SK-N-SH (cell line): ENCODE results near the gene ASAP2. TPM values are rescaled to one million over a fixed set of nuclear protein-coding genes. Genes with fewer than 3 reads are reported as not detected.
A peak's percentile ranks its signal among the peaks of the same experiment; 100 is the strongest.

Experiments
- CTCF ChIA-PET: fragments of 300-600, 350-600 bp; formaldehyde crosslinking; extraction: SDS; loops from one replicate; lab custom pipeline; 2021; lab: Yijun Ruan, JAX
- POLR2A ChIA-PET: fragments of 350-600 bp; sonication (Branson Sonifier 250); formaldehyde crosslinking; extraction: SDS; loops from one replicate; lab custom pipeline; 2020; ENCODE audit warnings: antibody characterized with exemption, inconsistent platforms; lab: Yijun Ruan, JAX
- DNase-seq: peaks from one replicate; pipeline ENCODE4 v3.0.0; 2012
- H2AFZ ChIP-seq: fragments of 200-600 bp; sonication (generic); 2 replicates; pipeline ENCODE4 v1.8.1; 2016; ENCODE audit warnings: antibody characterized with exemption, mild to moderate bottlenecking, low read depth
- H3F3A ChIP-seq: fragments of 200-600 bp; sonication (generic); replicated peaks from 2 replicates; pipeline ENCODE3; 2016; ENCODE audit warnings: antibody characterized with exemption, mild to moderate bottlenecking; ENCODE audit not compliant: insufficient read depth
- H3K27ac ChIP-seq, 2 experiments: fragments of 200-500 bp in 1 of 2; fragments of 200-600 bp in 1 of 2; sonication (Bioruptor generic) in 1 of 2; sonication (generic), shearing (Covaris generic) in 1 of 2; 2 replicates each; pipeline versions ENCODE4 v1.5.1 to v1.6.1; 2014 to 2016; ENCODE audit warnings: low read depth in 2 of 2, inconsistent platforms in 1 of 2, low read length in 1 of 2, mild to moderate bottlenecking in 1 of 2, mixed read lengths in 1 of 2
- H3K27me3 ChIP-seq: fragments of 200-600 bp; sonication (generic), shearing (Covaris generic); 2 replicates; pipeline ENCODE4 v1.6.1; 2016; ENCODE audit warnings: mixed run types; ENCODE audit not compliant: insufficient read depth
- H3K36me3 ChIP-seq, 2 experiments: fragments of 200-500 bp in 1 of 2; fragments of 200-600 bp in 1 of 2; sonication (Bioruptor generic) in 1 of 2; sonication (generic) in 1 of 2; replicated peaks in 1 of 2; 2 replicates each; pipeline versions ENCODE3 to v1.5.1; 2014 to 2016; ENCODE audit warnings: low read length in 1 of 2, mild to moderate bottlenecking in 1 of 2; ENCODE audit not compliant: insufficient read depth in 2 of 2, control insufficient read depth in 1 of 2
- H3K4me1 ChIP-seq, 2 experiments: fragments of 200-500 bp in 1 of 2; fragments of 200-600 bp in 1 of 2; sonication (Bioruptor generic) in 1 of 2; sonication (generic), shearing (Covaris generic) in 1 of 2; 2 replicates each; pipeline versions ENCODE4 v1.5.1 to v1.6.1; 2014 to 2016; ENCODE audit warnings: low read depth in 1 of 2, low read length in 1 of 2, mixed run types in 1 of 2; ENCODE audit not compliant: insufficient read depth in 2 of 2, control insufficient read depth in 1 of 2
- H3K4me2 ChIP-seq: fragments of 200-600 bp; sonication (generic), shearing (Covaris generic); 2 replicates; pipeline ENCODE4 v1.6.1; 2017; ENCODE audit warnings: mixed run types
- H3K4me3 ChIP-seq, 2 experiments: fragments of 200-500 bp in 1 of 2; fragments of 200-600 bp in 1 of 2; sonication (Bioruptor generic) in 1 of 2; sonication (generic), shearing (Covaris generic) in 1 of 2; 2 replicates each; pipeline versions ENCODE4 v1.5.1 to v1.8.1; 2014 to 2016; ENCODE audit warnings: low read depth in 2 of 2, inconsistent platforms in 1 of 2, low read length in 1 of 2, mild to moderate bottlenecking in 1 of 2, mixed read lengths in 1 of 2, moderate library complexity in 1 of 2
- H3K79me2 ChIP-seq: fragments of 200-600 bp; sonication (generic); 2 replicates; pipeline ENCODE4 v1.8.1; 2017; ENCODE audit warnings: mild to moderate bottlenecking; ENCODE audit not compliant: insufficient read depth
- H3K9ac ChIP-seq: fragments of 200-600 bp; sonication (generic); 2 replicates; pipeline ENCODE4 v1.6.1; 2017; ENCODE audit warnings: mixed run types
- H3K9me2 ChIP-seq: fragments of 200-600 bp; sonication (generic); 2 replicates; pipeline ENCODE4 v1.6.1; 2017; ENCODE audit warnings: mixed run types
- H3K9me3 ChIP-seq: fragments of 200-600 bp; sonication (generic); 2 replicates; pipeline ENCODE4 v1.6.1; 2017; ENCODE audit warnings: mixed run types, mild to moderate bottlenecking, moderate library complexity
- H4K20me1 ChIP-seq: fragments of 200-600 bp; sonication (generic); 2 replicates; pipeline ENCODE4 v1.6.1; 2017; ENCODE audit warnings: mild to moderate bottlenecking, mixed run types; ENCODE audit not compliant: insufficient read depth
- CHD2 ChIP-seq: fragments of 150-350 bp; IDR thresholded peaks from 2 replicates; pipeline ENCODE4 v1.6.1; 2018; ENCODE audit warnings: low read length; ENCODE audit not compliant: partially characterized antibody
- CTCF ChIP-seq: fragments of 200-600 bp; sonication (generic); IDR thresholded peaks from 2 replicates; pipeline ENCODE4 v1.6.1; 2017; ENCODE audit warnings: antibody characterized with exemption, mild to moderate bottlenecking, moderate library complexity
- ELF1 ChIP-seq: IDR thresholded peaks from 2 replicates; pipeline ENCODE4 v1.4.0; 2012
- FOXJ3 ChIP-seq: sonication (generic); formaldehyde crosslinking; IDR thresholded peaks from 2 replicates; pipeline ENCODE4 v1.5.1; 2020; ENCODE audit warnings: mild to moderate bottlenecking, missing genetic modification reagents
- FOXM1 ChIP-seq: IDR thresholded peaks from 2 replicates; pipeline ENCODE4 v1.4.0; 2012; ENCODE audit warnings: low read depth, mild to moderate bottlenecking
- GABPA ChIP-seq: IDR thresholded peaks from 2 replicates; pipeline ENCODE4 v1.4.0; 2012; ENCODE audit warnings: low read depth, mild to moderate bottlenecking
- GATA2 ChIP-seq: sonication (generic); formaldehyde crosslinking; IDR thresholded peaks from 2 replicates; pipeline ENCODE4 v1.5.0; 2020; ENCODE audit warnings: mild to moderate bottlenecking, missing genetic modification reagents
- MAX ChIP-seq: IDR thresholded peaks from 2 replicates; pipeline ENCODE4 v1.4.0; 2012; ENCODE audit warnings: low read depth
- MXI1 ChIP-seq: IDR thresholded peaks from 2 replicates; pipeline ENCODE4 v1.6.1; 2012; ENCODE audit warnings: mild to moderate bottlenecking, low read depth, low read length, improper control_type of control experiment
- NRF1 ChIP-seq: IDR thresholded peaks from 2 replicates; pipeline ENCODE4 v1.6.1; 2012; ENCODE audit warnings: low read depth, mild to moderate bottlenecking, low read length
- PBX3 ChIP-seq: IDR thresholded peaks from 2 replicates; pipeline ENCODE4; 2012
- POLR2AphosphoS5 ChIP-seq: IDR thresholded peaks from 2 replicates; pipeline ENCODE4 v1.6.1; 2012; ENCODE audit warnings: low read depth, low read length
- RCOR1 ChIP-seq: fragments of 150-350 bp; IDR thresholded peaks from 2 replicates; pipeline ENCODE4 v1.6.1; 2017; ENCODE audit warnings: antibody characterized with exemption, low read length
- RFX5 ChIP-seq: IDR thresholded peaks from 2 replicates; pipeline ENCODE4 v1.6.1; 2012; ENCODE audit warnings: mild to moderate bottlenecking, improper control_type of control experiment, low read length
- TAF1 ChIP-seq: IDR thresholded peaks from 2 replicates; pipeline ENCODE4 v1.6.1; 2012; ENCODE audit warnings: low read depth, mild to moderate bottlenecking, low read length, moderate library complexity, borderline replicate concordance
- USF1 ChIP-seq: IDR thresholded peaks from 2 replicates; pipeline ENCODE4 v1.4.0; 2012; ENCODE audit warnings: low read depth, borderline replicate concordance
- USF2 ChIP-seq: fragments of 150-350 bp; IDR thresholded peaks from 2 replicates; pipeline ENCODE4 v1.6.1; 2017; ENCODE audit warnings: antibody characterized with exemption, low read length, low read depth, borderline replicate concordance
- YY1 ChIP-seq: IDR thresholded peaks from 2 replicates; pipeline ENCODE4 v1.4.0; 2012; ENCODE audit warnings: low read depth, mild to moderate bottlenecking
- ZBTB33 ChIP-seq: IDR thresholded peaks from 2 replicates; pipeline ENCODE4 v1.4.0; 2012; ENCODE audit warnings: low read depth, borderline replicate concordance
- WGBS: methylation state at CpG from one replicate; pipeline ENCODE4 v1.1.6; 2017; ENCODE audit warnings: low lambda C conversion rate; 5-methylcytosine and 5-hydroxymethylcytosine counted together
- polyA plus RNA-seq, 3 experiments: library from polyadenylated mRNA; depleted of rRNA; stranded (reverse); fragments of >200 nt; gene quantifications; 2 replicates each; pipeline ENCODE4 v1.2.3, GENCODE V29; 2012

The ASAP2 gene
- polyA plus RNA-seq, 1 of the 3 experiments (the other 2 are of a cell fraction), result 37.9 TPM

GRCh38 chr2:9256147-9256546, 49.5 kb downstream of the ASAP2 start:
- H4K20me1 ChIP-seq, result peaks cover 29% of the 10 kb centered on the region
- H3K4me3 ChIP-seq, result no peak overlapping the region
- DNase-seq, result peak; percentile 62
- TF ChIP-seq FOXJ3 (CRISPR knock-in tag), result peak; percentile 29; the same call in 1 of the 2 replicates
- no peak for TF ChIP-seq PBX3
- peak; percentile 29; the same call in 1 of the 2 replicates for TF ChIP-seq MAX
- TF ChIP-seq NRF1, result no peak
- TF ChIP-seq MXI1, result peak; percentile 89
- TF ChIP-seq GATA2 (CRISPR knock-in tag), result 0 out of 2 replicates have a peak, but pooled peaks have one; percentile 19
- ChIA-PET CTCF (interaction anchor here (0.8 to 2.0 kb wide), 3 partner anchors 9 to 50 kb away, joined by 3 to 8 read pairs (median 5); partner anchors contain the start of gene ASAP2), POLR2A (no interaction called here)
- H3K9me2 ChIP-seq, result no peaks in the 10 kb centered on the region
- H3K9ac ChIP-seq, result peak overlapping the region; percentile 33; the same call in 1 of the 2 replicates
- no peak overlapping the region for H2AFZ ChIP-seq
- whole genome bisulfite sequencing, result 40% methylated on average over 4 of the region's 4 CpGs
- H3K9me3 ChIP-seq, result no peaks in the 10 kb centered on the region
- H3K27me3 ChIP-seq, result no peaks in the 10 kb centered on the region
- H3F3A ChIP-seq, result peaks cover 19% of the 10 kb centered on the region
- H3K4me1 ChIP-seq, result peaks cover 65 to 70% of the 10 kb centered on the region in 2 experiments
- H3K4me2 ChIP-seq, result peak overlapping the region; percentile 63
- peak overlapping the region; percentile 81 to 89 for H3K27ac ChIP-seq
- H3K36me3 ChIP-seq, result peaks cover 0 to 8% of the 10 kb centered on the region in 2 experiments
- peaks cover 99% of the 10 kb centered on the region for H3K79me2 ChIP-seq

GRCh38 chr2:9256570-9257043, 50.0 kb downstream of the ASAP2 start:
- Histone ChIP-seq H3K4me3 (peak overlapping the region; percentile 10 to 11; a peak in 2 of 4 replicates), H3K9me3 (no peaks in the 10 kb centered on the region), H3F3A (peaks cover 19% of the 10 kb centered on the region), H3K79me2 (peaks cover 99% of the 10 kb centered on the region), H3K36me3 (peaks cover 0 to 8% of the 10 kb centered on the region in 2 experiments), H2AFZ (no peak overlapping the region), H3K9me2 (no peaks in the 10 kb centered on the region), H3K27ac (peak overlapping the region; percentile 81 to 89), H3K4me1 (peaks cover 61 to 70% of the 10 kb centered on the region in 2 experiments), H3K27me3 (no peaks in the 10 kb centered on the region), H3K4me2 (peak overlapping the region; percentile 63), H4K20me1 (peaks cover 33% of the 10 kb centered on the region), H3K9ac (peak overlapping the region; percentile 33; the same call in 1 of the 2 replicates)
- POLR2A ChIA-PET, result no interaction called here
- peak; percentile 73 for DNase-seq
- CTCF ChIA-PET, result interaction anchor here (0.8 to 2.3 kb wide), 6 partner anchors 9 to 383 kb away, joined by 3 to 8 read pairs (median 5); partner anchors contain the start of gene ASAP2
- WGBS, result 23% methylated on average over 2 of the region's 2 CpGs
- TF ChIP-seq ELF1, result no peak
- no peak for TF ChIP-seq GABPA
- 0 out of 2 replicates have a peak, but pooled peaks have one; percentile 45 for TF ChIP-seq RFX5
- no peak for TF ChIP-seq NRF1
- no peak for TF ChIP-seq FOXJ3 (CRISPR knock-in tag)
- TF ChIP-seq CHD2, result peak; percentile 5
- TF ChIP-seq ZBTB33, result no peak
- TF ChIP-seq TAF1, result no peak
- no peak for TF ChIP-seq USF2
- 0 out of 2 replicates have a peak, but pooled peaks have one; percentile 37 for TF ChIP-seq FOXM1
- TF ChIP-seq CTCF, result no peak
- TF ChIP-seq POLR2AphosphoS5, result peak; percentile 82; the same call in 1 of the 2 replicates
- TF ChIP-seq YY1, result no peak
- TF ChIP-seq RCOR1, result peak; percentile 91
- TF ChIP-seq USF1, result no peak
